ENCODE data around the gene ATP2C2.
"Not testable (repeated sequence)": the region's sequence is repeated elsewhere in the genome, so short reads cannot be mapped to it uniquely, and the experiment has no call there.

DNA sequence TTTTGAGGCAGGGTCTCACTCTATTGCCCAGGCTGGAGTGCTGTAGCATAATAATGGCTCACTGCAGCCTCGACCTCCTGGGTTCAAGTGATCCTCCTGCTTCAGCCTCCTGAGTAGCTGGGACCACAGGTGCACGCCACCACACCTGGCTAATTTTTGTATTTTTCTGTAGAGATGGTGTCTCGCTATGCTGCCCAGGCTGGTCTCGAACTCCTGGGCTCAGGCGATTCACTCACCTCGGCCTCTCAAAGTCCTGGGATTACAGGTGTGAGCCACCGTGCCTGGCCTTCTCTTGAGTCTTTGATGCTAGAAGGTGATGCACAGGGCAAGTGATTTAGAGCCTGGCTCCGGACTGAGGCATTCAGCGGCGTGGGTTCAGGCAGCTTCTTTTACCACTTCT lies 24.5 kb upstream of the ATP2C2 start:
- TF ChIP-seq, protein P1, sequence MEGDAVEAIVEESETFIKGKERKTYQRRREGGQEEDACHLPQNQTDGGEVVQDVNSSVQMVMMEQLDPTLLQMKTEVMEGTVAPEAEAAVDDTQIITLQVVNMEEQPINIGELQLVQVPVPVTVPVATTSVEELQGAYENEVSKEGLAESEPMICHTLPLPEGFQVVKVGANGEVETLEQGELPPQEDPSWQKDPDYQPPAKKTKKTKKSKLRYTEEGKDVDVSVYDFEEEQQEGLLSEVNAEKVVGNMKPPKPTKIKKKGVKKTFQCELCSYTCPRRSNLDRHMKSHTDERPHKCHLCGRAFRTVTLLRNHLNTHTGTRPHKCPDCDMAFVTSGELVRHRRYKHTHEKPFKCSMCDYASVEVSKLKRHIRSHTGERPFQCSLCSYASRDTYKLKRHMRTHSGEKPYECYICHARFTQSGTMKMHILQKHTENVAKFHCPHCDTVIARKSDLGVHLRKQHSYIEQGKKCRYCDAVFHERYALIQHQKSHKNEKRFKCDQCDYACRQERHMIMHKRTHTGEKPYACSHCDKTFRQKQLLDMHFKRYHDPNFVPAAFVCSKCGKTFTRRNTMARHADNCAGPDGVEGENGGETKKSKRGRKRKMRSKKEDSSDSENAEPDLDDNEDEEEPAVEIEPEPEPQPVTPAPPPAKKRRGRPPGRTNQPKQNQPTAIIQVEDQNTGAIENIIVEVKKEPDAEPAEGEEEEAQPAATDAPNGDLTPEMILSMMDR (tag by site-specific recombination; IDR thresholded peaks at IDR 0.05) = not testable (repeated sequence)
- TF ChIP-seq ZNF274 (IDR thresholded peaks at IDR 0.05; ENCODE audit: low read length); ZNF274 (tag by site-specific recombination; IDR thresholded peaks at IDR 0.05; ENCODE audit: borderline replicate concordance); GLIS1 (tag by site-specific recombination; IDR thresholded peaks at IDR 0.05); KLF10 (tag by site-specific recombination; IDR thresholded peaks at IDR 0.05); ZNF776 (tag by site-specific recombination; IDR thresholded peaks at IDR 0.05; ENCODE audit: borderline replicate concordance); ZNF626 (tag by site-specific recombination; IDR thresholded peaks at IDR 0.05); ZNF623 (tag by site-specific recombination; IDR thresholded peaks at IDR 0.05): not testable (repeated sequence)
- TF ChIP-seq, protein P2, sequence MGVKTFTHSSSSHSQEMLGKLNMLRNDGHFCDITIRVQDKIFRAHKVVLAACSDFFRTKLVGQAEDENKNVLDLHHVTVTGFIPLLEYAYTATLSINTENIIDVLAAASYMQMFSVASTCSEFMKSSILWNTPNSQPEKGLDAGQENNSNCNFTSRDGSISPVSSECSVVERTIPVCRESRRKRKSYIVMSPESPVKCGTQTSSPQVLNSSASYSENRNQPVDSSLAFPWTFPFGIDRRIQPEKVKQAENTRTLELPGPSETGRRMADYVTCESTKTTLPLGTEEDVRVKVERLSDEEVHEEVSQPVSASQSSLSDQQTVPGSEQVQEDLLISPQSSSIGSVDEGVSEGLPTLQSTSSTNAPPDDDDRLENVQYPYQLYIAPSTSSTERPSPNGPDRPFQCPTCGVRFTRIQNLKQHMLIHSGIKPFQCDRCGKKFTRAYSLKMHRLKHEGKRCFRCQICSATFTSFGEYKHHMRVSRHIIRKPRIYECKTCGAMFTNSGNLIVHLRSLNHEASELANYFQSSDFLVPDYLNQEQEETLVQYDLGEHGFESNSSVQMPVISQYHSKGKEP (tag by site-specific recombination; IDR thresholded peaks at IDR 0.05) = not testable (repeated sequence)

All from HEK293 (cell line).